Hepatocyte (in vitro differentiated cells): ENCODE measurements around the gene GTF3C2.

Experiments
- CTCF ChIP-seq: fragments of 200-600 bp; sonication (generic); IDR thresholded peaks from 2 replicates; pipeline ENCODE4 v1.5.1; 2016; ENCODE audit warnings: antibody characterized with exemption, mild to moderate bottlenecking; ENCODE audit not compliant: poor library complexity
- EZH2 ChIP-seq: fragments of 200-600 bp; sonication (generic); IDR thresholded peaks from 2 replicates; pipeline ENCODE4 v1.6.1; 2016; ENCODE audit warnings: antibody characterized with exemption, mild to moderate bottlenecking, borderline replicate concordance
- EZH2phosphoT487 ChIP-seq: fragments of 200-600 bp; sonication (generic); IDR thresholded peaks from one replicate; pipeline ENCODE4 v1.6.1; 2018; ENCODE audit warnings: antibody characterized with exemption, mild to moderate bottlenecking, low read depth, moderate library complexity; ENCODE audit not compliant: unreplicated experiment, severe bottlenecking

DNA sequence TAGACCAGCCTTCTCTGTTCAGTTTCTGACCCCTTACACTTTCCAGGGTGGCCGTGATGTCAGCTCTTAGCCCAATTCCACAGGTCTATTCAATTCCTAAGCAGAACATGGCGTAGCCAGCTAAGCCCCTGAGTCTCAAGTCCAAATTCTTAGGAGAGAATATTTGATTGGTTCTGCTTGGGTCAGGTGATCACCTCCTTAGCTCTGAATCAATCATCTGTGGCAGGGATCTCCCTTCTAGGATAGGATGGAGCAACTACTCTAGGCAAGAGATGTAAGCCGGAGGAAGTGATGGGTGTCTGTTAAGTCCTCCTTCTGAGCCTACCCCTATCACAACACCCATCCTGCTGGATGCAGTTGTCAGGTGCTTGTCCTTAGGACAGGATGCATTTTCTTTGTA lies 59.4 kb downstream of the GTF3C2 start:
- TF ChIP-seq CTCF (no peak), EZH2 (no peak), EZH2phosphoT487 (no peak)
